Femur (tissue), 1 donor: Measurements from ENCODE around the gene DDX31.

Experiments used
- DNase-seq: peaks from one replicate; pipeline ENCODE4 v3.0.0-alpha.2; 2017

The DDX31 gene

GRCh38 chr9:132671620-132672412 lies 2.0 kb upstream of the DDX31 start:
- no peak for DNase-seq

GRCh38 chr9:132670457-132671391 lies 941 bp upstream of the DDX31 start, which contains the start of gene GTF3C4:
Gene GTF3C4, plus strand, starts transcription at chr9:132670464. Its CDS starts 135 bp downstream, at chr9:132670599.
- no peak for DNase-seq

- DNase-seq: no peak
Measured at GRCh38 chr9:132669319-132669697, 475 bp downstream of the DDX31 start.

- DNase-seq: no peak
Measured at GRCh38 chr9:132663851-132664250, 5.9 kb downstream of the DDX31 start.

GRCh38 chr9:132663117-132663516 lies 6.7 kb downstream of the DDX31 start:
- DNase-seq: no peak

- DNase-seq: no peak
Measured at GRCh38 chr9:132662152-132662945, 7.4 kb downstream of the DDX31 start.

- no peak for DNase-seq
Measured at GRCh38 chr9:132656299-132656698, 13.5 kb downstream of the DDX31 start.

- no peak for DNase-seq
Measured at GRCh38 chr9:132651259-132651658, 18.5 kb downstream of the DDX31 start.

GRCh38 chr9:132648685-132649084 lies 21.1 kb downstream of the DDX31 start:
- DNase-seq: no peak

- DNase-seq: no peak
Measured at GRCh38 chr9:132648283-132648682, 21.5 kb downstream of the DDX31 start.

GRCh38 chr9:132647806-132648205 lies 22.0 kb downstream of the DDX31 start:
- DNase-seq: no peak

GRCh38 chr9:132647355-132647754 lies 22.4 kb downstream of the DDX31 start:
- no peak for DNase-seq

- no peak for DNase-seq
Measured at GRCh38 chr9:132646726-132647125, 23.1 kb downstream of the DDX31 start.

- DNase-seq: no peak
Measured at GRCh38 chr9:132645711-132646110, 24.1 kb downstream of the DDX31 start.

GRCh38 chr9:132645306-132645705 lies 24.5 kb downstream of the DDX31 start:
- DNase-seq: no peak

- no peak for DNase-seq
Measured at GRCh38 chr9:132644251-132644650, 25.5 kb downstream of the DDX31 start.

- no peak for DNase-seq
Measured at GRCh38 chr9:132641216-132641615, 28.6 kb downstream of the DDX31 start.

- DNase-seq: no peak
Measured at GRCh38 chr9:132639322-132639721, 30.5 kb downstream of the DDX31 start.

GRCh38 chr9:132638240-132638639 lies 31.5 kb downstream of the DDX31 start:
- DNase-seq: no peak

- no peak for DNase-seq
Measured at GRCh38 chr9:132637801-132638200, 32.0 kb downstream of the DDX31 start.

GRCh38 chr9:132637351-132637750 lies 32.4 kb downstream of the DDX31 start:
- no peak for DNase-seq

- DNase-seq: no peak
Measured at GRCh38 chr9:132634327-132634726, 35.5 kb downstream of the DDX31 start.
